Pons (tissue), 1 donor: ENCODE results near the gene TBX20.

Source experiments
- DNase-seq: peaks from one replicate; pipeline ENCODE4 v3.0.0-alpha.2; 2016; ENCODE audit warnings: low spot score

The TBX20 gene

GRCh38 chr7:35253710-35254495 lies at the start of gene TBX20:
TSS of gene TBX20 (minus strand) at chr7:35254100. CDS start at chr7:35253620, 480 bp downstream.
- no peak for DNase-seq

DNA sequence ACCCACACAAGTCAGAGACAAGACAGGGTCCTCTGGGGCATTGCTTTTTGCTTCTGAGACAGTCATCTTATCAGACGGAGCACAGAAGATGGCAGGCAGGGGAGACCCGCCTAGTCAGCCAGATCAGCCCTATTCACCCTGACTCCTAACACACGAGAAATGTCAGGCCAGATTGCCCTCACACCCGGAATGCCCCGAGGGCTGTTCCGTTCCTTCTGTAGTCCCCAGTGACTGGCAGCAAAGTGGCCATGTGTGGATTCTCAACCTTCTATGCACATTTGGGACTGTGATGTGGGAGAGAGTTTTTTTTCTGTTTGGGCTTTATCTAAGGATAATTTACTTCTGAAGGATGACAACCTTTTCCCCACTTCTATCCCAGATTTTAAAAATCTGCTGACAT lies 35.5 kb upstream of the TBX20 start:
- DNase-seq, result no peak

DNA sequence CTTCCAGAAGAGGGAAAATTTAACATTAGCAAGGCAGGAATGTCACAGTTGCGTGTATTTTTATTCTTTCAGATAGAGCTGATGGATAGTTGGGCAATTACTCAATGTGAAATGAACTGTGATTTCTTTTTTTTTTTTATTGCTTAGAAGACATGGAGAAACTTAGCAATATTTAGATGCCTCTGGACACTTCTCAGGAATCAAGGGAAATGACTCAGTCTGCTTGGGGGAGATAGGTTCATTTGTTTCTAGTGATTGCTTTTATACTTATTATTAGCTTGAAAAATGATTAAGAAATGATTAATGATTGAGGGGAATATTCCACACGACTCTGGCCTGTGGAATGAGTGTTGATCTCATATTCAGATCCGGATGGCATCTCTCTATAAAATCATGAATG lies 33.1 kb upstream of the TBX20 start:
- DNase-seq, result no peak

- no peak for DNase-seq
Observed at GRCh38 chr7:35286422-35286821, 32.5 kb upstream of the TBX20 start.

- DNase-seq, result no peak
Observed at GRCh38 chr7:35285799-35286198, 31.9 kb upstream of the TBX20 start.

DNA sequence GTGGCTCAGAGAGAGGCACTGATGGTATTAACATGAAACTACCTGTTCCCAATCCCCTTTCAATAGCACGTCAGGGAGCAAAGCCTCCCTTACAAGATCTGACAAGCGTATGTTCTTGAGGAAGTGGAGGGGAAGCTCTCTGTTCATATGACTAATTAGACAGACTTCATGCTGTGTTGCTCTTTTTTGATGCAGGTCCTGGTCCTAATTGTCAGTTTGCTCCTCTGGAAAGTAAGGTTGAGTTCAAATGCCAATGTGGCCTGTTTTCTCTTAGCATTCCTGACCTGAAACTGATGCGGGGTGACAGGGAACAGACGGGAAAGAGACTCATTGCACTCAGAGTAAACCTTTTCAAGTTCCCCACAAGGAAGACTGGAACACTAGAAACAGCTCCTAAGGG lies 27.0 kb upstream of the TBX20 start:
- DNase-seq, result no peak

DNA sequence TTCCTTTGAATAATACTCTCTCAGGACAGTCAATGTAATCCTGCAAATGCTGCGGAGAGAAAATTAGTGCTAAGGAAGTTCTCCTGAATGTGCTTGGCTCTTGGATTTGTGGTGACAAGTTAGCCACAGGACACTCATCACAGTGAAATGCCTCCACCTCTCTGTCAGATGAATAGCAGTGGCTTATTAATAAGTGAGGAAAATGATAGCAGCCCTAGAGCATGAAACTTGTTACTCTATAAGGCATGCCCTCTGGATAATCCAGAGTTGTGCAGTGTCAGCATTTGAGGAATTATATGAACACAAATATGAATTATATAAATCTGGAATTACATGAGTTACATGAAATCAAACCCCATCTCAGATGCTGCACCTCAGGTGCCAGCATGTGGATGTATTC lies 23.5 kb upstream of the TBX20 start:
- no peak for DNase-seq

DNA sequence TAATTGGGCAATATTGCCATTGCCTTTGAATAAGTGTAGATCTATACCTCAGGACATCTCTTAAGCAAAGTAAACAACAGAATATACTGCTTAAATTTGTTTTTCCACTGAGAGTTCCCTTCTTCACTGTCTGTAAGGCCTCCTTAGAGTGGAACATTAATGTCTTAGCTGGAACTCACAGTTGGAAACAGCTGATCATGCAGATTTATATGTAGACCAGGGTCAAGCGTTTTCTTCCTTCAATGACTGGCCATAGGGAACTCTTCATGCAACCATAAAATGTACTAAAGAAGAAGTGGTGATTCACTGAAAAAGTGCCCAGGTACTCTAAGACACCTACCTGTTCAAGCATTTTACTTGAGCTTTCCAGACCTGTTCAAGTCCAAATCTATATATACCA lies 18.3 kb upstream of the TBX20 start:
- DNase-seq, result no peak

- no peak for DNase-seq
Observed at GRCh38 chr7:35268953-35269352, 15.1 kb upstream of the TBX20 start.

DNA sequence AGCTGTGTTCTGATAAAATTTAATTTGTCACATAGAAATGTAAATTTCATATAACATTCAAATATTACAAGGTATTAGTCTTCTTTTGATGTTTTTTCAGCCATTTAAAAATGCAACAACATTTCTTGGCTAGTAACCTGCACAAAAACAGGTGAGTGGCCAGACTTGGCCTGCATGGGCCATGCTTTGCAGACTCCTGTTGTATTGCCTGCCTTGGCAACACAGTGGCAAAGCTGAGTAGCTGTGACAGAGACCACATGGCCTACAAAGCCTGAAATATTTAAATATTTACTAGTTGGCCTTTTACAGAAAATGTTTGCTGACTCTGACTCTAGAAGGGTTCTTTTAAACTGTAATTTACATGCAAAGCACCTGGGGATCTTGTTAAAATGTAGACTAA lies 13.5 kb upstream of the TBX20 start:
- no peak for DNase-seq

- no peak for DNase-seq
Observed at GRCh38 chr7:35263396-35263795, 9.5 kb upstream of the TBX20 start.

- DNase-seq, result no peak
Observed at GRCh38 chr7:35261476-35262285, 7.8 kb upstream of the TBX20 start.

GRCh38 chr7:35261041-35261440 lies 7.1 kb upstream of the TBX20 start:
- DNase-seq, result no peak

- DNase-seq, result no peak
Observed at GRCh38 chr7:35260246-35260645, 6.3 kb upstream of the TBX20 start.

- DNase-seq, result no peak
Observed at GRCh38 chr7:35259523-35259908, 5.6 kb upstream of the TBX20 start.

- DNase-seq, result no peak
Observed at GRCh38 chr7:35258868-35259522, 5.1 kb upstream of the TBX20 start.

DNA sequence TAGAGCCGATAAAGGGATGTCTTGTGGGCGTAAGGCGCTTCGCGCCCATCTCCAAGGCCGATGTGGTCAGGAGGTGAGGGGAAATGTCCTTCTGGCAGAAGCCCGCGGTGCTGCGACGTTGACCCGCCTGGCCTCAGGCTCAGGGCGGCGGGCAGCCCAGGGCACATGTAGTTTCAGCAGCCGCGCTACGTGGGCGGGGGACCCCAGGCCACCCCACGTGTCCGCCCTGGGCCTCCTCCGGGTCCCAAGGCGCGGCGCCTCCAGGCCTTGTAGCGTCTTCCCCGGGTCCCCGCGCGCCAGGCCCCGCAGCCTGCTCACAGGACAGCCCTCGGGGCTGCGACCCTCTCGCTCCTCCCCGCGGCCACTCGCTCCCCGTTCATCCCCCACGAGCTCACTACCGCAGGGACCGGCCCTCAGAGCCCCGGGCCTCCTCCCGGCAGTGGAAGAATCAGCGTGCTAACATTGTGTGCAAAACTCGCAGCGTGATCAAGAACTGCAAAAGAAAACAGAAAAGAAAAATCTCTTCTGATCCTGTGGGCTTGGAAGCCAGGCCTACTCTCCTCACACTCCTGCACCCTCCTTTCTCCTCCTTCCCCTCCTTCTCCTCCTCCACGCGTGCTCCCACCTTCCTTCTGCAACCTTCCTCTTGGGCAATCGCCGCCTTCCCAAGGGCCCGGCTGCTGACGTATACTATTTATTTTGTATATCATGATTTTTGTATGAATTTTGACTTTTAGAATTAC lies 4.4 kb upstream of the TBX20 start:
- DNase-seq, result no peak

GRCh38 chr7:35257251-35258124 lies 3.6 kb upstream of the TBX20 start:
- DNase-seq, result no peak

DNA sequence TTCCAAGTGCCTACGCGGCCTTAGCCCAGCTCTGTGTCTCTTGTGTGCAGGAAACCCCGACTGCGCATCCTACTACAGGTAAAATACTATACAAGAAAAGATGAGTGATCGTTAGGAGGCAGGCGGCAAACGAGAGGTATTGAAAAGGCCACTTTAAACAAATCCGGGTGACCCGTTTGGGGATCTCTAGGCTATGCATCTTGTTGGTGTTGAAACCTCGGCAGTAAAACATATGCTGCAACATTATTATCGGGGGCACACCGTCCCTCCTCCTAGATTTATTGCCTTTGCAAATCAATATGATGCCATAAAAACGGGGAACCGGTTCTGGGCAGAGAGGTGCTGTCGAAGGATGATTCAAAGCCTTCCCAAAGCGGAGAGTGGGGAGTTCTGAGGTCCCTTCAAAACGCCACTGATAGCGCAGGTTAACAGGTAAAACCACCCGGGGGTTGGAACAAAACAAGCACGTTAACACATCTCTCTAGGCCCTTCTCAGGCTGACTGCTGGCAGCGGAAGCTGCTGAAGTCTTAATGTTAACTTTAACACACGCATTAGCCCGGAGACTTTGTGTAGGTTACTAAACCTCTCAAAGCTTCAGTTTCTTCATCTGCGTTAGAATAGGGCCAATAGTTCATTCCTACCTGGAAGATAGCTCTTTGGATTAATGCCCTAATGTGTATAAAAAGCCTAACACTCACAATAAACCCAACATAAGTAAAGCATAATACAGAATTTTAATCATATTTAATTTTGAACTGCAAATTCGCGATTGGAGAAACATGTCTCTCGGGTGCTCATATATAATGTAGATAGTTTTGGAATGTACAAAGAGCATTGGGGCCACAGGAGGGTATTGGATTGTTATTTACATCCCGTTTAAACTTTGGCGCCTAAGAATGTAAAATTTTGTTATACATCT lies 2.6 kb upstream of the TBX20 start:
- DNase-seq, result no peak
